PC-3 (cell line): ENCODE measurements around the gene TWIST2.

ENCODE experiments used
- EZH2 ChIP-seq: fragments of 300-600 bp; sonication (generic); IDR thresholded peaks from one replicate; pipeline ENCODE4 v1.6.1; 2017; ENCODE audit warnings: antibody characterized with exemption, mild to moderate bottlenecking, low read length; ENCODE audit not compliant: unreplicated experiment
- TF ChIP-seq, protein P1 (sequence below): fragments of 300-600 bp; sonication (generic); conservative IDR thresholded peaks from 2 replicates; pipeline ENCODE4 v1.5.1; 2017; ENCODE audit warnings: antibody characterized with exemption, low read depth, mild to moderate bottlenecking, low read length

DNA sequence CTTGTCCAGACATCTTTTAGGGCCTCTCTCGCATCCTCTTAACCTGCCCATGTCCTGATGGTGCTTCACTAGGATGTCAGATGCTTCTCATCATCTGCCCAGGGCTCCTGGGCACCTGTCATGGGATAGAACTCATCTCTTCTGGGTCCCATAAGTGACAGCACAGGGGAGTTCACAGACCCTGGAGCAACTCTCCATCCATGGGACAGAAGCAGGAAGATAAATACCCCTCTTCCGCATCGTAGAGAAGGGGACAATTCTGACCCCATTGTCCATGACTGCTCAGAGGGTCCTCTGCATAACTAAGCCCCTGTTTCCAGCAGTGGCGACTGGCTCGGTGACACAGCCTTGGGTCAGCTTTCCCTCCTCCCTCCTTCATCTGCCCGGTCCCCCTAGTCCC, 82.3 kb downstream of the TWIST2 start:
- TF ChIP-seq, protein P1, sequence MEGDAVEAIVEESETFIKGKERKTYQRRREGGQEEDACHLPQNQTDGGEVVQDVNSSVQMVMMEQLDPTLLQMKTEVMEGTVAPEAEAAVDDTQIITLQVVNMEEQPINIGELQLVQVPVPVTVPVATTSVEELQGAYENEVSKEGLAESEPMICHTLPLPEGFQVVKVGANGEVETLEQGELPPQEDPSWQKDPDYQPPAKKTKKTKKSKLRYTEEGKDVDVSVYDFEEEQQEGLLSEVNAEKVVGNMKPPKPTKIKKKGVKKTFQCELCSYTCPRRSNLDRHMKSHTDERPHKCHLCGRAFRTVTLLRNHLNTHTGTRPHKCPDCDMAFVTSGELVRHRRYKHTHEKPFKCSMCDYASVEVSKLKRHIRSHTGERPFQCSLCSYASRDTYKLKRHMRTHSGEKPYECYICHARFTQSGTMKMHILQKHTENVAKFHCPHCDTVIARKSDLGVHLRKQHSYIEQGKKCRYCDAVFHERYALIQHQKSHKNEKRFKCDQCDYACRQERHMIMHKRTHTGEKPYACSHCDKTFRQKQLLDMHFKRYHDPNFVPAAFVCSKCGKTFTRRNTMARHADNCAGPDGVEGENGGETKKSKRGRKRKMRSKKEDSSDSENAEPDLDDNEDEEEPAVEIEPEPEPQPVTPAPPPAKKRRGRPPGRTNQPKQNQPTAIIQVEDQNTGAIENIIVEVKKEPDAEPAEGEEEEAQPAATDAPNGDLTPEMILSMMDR: no peak
- TF ChIP-seq EZH2: no peak
